Neural cell (in vitro differentiated cells): ENCODE data around the gene GRSF1.

Experiments
- EZH2 ChIP-seq: fragments of 200-600, 300-800 bp; shearing (Covaris generic), sonication (generic); IDR thresholded peaks from 2 replicates; pipeline ENCODE4 v1.6.1; 2014; ENCODE audit warnings: antibody characterized with exemption, low read length, borderline replicate concordance, mild to moderate bottlenecking; ENCODE audit not compliant: insufficient read depth, poor library complexity, severe bottlenecking
- TF ChIP-seq, protein P1 (sequence below): fragments of 450-650 bp; IDR thresholded peaks from 2 replicates; pipeline ENCODE4 v1.5.1; 2014; ENCODE audit warnings: antibody characterized with exemption, mild to moderate bottlenecking, moderate library complexity; ENCODE audit not compliant: poor library complexity, severe bottlenecking

DNA sequence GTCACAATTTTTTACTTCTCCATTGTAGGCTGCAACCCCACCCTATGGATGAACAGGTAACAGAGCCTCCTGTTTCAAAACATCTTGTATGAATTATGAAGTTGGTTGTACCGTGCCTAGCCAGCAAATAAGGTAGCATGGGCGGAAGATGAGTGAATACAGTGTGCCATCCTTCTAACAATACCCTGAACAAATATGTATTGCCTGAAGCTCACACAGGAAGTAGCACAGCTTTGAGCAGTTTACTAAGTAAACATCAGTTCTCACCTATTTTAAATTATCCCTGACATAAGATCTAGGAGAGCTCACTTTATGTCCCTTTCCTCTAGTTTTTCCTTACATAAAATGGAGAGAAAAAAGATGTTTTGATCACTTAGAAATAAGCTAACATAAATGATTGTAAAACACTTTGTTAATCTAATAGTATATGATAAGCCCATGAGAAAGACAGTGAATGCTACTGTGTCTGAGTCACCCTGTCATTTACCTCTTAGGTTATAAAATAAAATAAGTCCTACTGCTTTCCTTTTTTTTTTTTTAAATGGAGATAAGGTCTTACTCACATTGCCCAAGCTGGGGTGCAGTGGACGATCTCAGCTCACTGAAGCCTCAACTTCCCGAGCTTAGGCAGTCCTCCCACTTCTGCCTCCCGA is 36.6 kb downstream of the GRSF1 start:
- TF ChIP-seq EZH2: no peak
- TF ChIP-seq, protein P1, sequence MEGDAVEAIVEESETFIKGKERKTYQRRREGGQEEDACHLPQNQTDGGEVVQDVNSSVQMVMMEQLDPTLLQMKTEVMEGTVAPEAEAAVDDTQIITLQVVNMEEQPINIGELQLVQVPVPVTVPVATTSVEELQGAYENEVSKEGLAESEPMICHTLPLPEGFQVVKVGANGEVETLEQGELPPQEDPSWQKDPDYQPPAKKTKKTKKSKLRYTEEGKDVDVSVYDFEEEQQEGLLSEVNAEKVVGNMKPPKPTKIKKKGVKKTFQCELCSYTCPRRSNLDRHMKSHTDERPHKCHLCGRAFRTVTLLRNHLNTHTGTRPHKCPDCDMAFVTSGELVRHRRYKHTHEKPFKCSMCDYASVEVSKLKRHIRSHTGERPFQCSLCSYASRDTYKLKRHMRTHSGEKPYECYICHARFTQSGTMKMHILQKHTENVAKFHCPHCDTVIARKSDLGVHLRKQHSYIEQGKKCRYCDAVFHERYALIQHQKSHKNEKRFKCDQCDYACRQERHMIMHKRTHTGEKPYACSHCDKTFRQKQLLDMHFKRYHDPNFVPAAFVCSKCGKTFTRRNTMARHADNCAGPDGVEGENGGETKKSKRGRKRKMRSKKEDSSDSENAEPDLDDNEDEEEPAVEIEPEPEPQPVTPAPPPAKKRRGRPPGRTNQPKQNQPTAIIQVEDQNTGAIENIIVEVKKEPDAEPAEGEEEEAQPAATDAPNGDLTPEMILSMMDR: no peak
